Esophagus muscularis mucosa (tissue), 4 donors: Measurements from ENCODE around the gene DGKB.

Source experiments
- CTCF ChIP-seq, 3 experiments: fragments of 200-600 bp in 2 of 3; fragments of 450-650 bp in 1 of 3; sonication (generic) in 2 of 3; IDR thresholded peaks; one replicate each; pipeline ENCODE4 v1.5.1; 2017 to 2019; ENCODE audit warnings: antibody characterized with exemption in 3 of 3, mild to moderate bottlenecking in 2 of 3, moderate library complexity in 1 of 3
- EP300 ChIP-seq: sonication (generic); formaldehyde crosslinking; IDR thresholded peaks from one replicate; pipeline ENCODE4 v1.6.1; 2017; ENCODE audit warnings: antibody characterized with exemption
- POLR2A ChIP-seq: fragments of 450-650 bp; IDR thresholded peaks from one replicate; pipeline ENCODE4 v1.6.1; 2017; ENCODE audit warnings: antibody characterized with exemption, moderate library complexity, mild to moderate bottlenecking, low read depth

- no peak for TF ChIP-seq EP300
- TF ChIP-seq CTCF (IDR thresholded peaks at IDR 0.05): no peak
- no peak for TF ChIP-seq POLR2A
Measured at GRCh38 chr7:14288701-14289100, 613.9 kb downstream of the DGKB start.
